Astrocyte of the spinal cord (primary cell): ENCODE data around the gene STK32B.

Experiments
- DNase-seq: peaks from one replicate; pipeline ENCODE4 v3.0.0; 2011; ENCODE audit warnings: low read depth, low spot score
- H3K4me3 ChIP-seq: 2 replicates; pipeline ENCODE4 v1.5.1; 2011; ENCODE audit warnings: low read depth, mild to moderate bottlenecking, low read length, moderate library complexity
- CTCF ChIP-seq: IDR thresholded peaks from 2 replicates; pipeline ENCODE4 v1.5.1; 2012; ENCODE audit warnings: low read depth, mild to moderate bottlenecking, low read length, inconsistent platforms
- in situ Hi-C: cut with HindIII; loops from 2 replicates; pipeline ENCODE4 v1.10.0; 2017; ENCODE audit warnings: low sequenced_read_pairs

STK32B gene

DNA sequence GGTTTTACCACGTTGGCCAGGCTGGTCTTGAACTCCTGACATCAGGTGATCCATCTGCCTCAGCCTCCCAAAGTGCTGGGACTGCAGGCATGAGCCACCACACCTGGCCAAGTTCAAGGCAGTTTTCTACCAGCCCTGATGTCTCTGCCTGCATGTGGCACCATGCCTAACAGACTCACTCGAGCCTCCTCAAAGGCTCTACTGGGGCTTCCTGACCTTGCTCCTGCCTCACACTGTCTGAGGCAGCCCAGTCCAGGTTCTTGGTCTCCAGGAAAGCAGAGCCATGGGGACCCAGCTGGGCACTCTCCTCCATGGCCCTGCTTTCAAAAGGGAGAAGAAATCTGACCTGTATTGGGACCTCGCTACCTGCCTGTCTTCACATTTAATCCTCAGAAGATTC lies 370.1 kb downstream of the STK32B start:
- no peak overlapping the region for H3K4me3 ChIP-seq
- no peak for DNase-seq
- no peak for TF ChIP-seq CTCF
- in situ Hi-C loops, result no loop called here

DNA sequence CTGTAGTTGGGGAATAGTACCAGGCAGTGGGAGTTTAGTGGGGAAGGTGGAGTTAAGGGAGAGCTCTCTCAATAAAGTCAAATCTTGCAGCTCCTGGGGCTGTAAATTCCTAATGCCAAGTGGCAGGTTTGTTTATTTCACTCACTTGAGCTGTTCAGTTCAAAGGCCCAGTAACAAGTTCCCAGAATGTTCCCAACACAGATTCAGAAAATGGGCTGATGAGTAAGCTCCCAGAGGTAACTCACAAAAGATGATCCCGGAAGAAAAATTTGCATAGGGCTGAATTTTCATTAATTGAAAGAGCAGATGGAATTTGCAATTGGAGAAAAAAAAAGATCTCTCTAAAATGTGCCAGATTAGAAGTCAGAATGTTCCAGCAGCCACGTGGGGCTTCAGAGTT lies 370.9 kb downstream of the STK32B start:
- in situ Hi-C loops, result no loop called here
- TF ChIP-seq CTCF, result no peak
- DNase-seq, result no peak
- H3K4me3 ChIP-seq, result no peak overlapping the region

- no peak for TF ChIP-seq CTCF
- in situ Hi-C loops, result no loop called here
- no peak for DNase-seq
- no peak overlapping the region for H3K4me3 ChIP-seq
Observed at GRCh38 chr4:5423670-5424069, 372.4 kb downstream of the STK32B start.

- TF ChIP-seq CTCF, result no peak
- no peak for DNase-seq
- in situ Hi-C loops, result no loop called here
- H3K4me3 ChIP-seq, result no peak overlapping the region
Observed at GRCh38 chr4:5424211-5424610, 372.9 kb downstream of the STK32B start.

- in situ Hi-C loops, result no loop called here
- no peak for DNase-seq
- H3K4me3 ChIP-seq, result no peak overlapping the region
- TF ChIP-seq CTCF, result no peak
Observed at GRCh38 chr4:5424901-5425300, 373.6 kb downstream of the STK32B start.

DNA sequence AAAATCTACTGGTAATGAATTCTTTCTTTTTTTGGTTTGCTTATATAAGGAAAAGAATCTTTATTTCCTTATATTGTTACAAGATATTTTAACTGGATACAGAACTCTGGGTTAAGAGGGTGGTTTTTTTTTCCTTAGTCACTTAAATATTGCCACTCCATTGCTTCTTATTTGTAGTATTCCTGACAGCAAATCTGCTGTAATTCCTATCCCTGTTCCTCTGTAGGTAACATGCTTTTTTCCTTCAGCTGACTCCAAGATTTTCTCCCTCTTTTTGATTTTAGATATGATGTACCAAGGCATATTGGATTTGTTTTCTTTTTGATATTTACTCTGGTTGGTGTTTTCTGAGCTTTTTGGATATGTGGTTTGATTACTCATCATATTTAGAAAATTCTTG lies 378.5 kb downstream of the STK32B start:
- H3K4me3 ChIP-seq, result no peak overlapping the region
- no peak for DNase-seq
- TF ChIP-seq CTCF, result no peak
- in situ Hi-C loops, result no loop called here

GRCh38 chr4:5433196-5433595 lies 381.9 kb downstream of the STK32B start:
- in situ Hi-C loops, result no loop called here
- no peak for TF ChIP-seq CTCF
- no peak overlapping the region for H3K4me3 ChIP-seq
- DNase-seq, result no peak
